ENCODE data around the gene TBX4. TPM values are rescaled to one million over a fixed set of nuclear protein-coding genes. Genes with fewer than 3 reads are reported as not detected.

TBX4 gene
- total and polyA plus RNA-seq, 2 experiments from 2014 or later: not detected

GRCh38 chr17:61422116-61422799 is 30.0 kb upstream of the TBX4 start:
- Mint-ChIP-seq H3K4me1 (peaks cover 7% of the 10 kb centered on the region; the same call in 1 of the 3 replicates), H3K27me3 (ENCODE audit: insufficient read depth, low read depth, poor library complexity) (peaks cover 10% of the 10 kb centered on the region), H3K27ac (no peak overlapping the region), H3K4me3 (no peak overlapping the region), H3K9me3 (no peaks in the 10 kb centered on the region), H3K36me3 (ENCODE audit: low read depth) (no peaks in the 10 kb centered on the region)
- ATAC-seq (no peak), DNase-seq (ENCODE audit: low spot score) (no peak)
- Histone ChIP-seq H2AFZ (no peak overlapping the region), H3K36me3 (ENCODE audit: insufficient read depth) (no peaks in the 10 kb centered on the region), H3K9me2 (ENCODE audit: insufficient read depth) (no peaks in the 10 kb centered on the region), H3K27me3 (ENCODE audit: insufficient read depth) (peaks cover 15% of the 10 kb centered on the region), H3K4me3 (no peak overlapping the region), H4K20me1 (replicated peaks; ENCODE audit: insufficient read depth) (no peaks in the 10 kb centered on the region), H3K4me2 (no peak overlapping the region), H3K4me1 (ENCODE audit: insufficient read depth) (no peaks in the 10 kb centered on the region), H3K79me2 (replicated peaks; ENCODE audit: insufficient read depth) (no peaks in the 10 kb centered on the region), H3F3A (replicated peaks; ENCODE audit: low read depth) (no peaks in the 10 kb centered on the region), H3K27ac (ENCODE audit: low read depth) (no peak overlapping the region)
- TF ChIP-seq ETS1 (IDR thresholded peaks at IDR 0.05) (no peak), JUNB (IDR thresholded peaks at IDR 0.05; ENCODE audit: unreplicated experiment) (no peak), ZNF331 (CRISPR knock-in tag; IDR thresholded peaks at IDR 0.05; ENCODE audit: low read depth) (no peak), CTCF (conservative IDR thresholded peaks at IDR 0.05; ENCODE audit: low read depth in 2 of 2) (no peak), ZNF462 (CRISPR knock-in tag; IDR thresholded peaks at IDR 0.05) (no peak), EZH2 (IDR thresholded peaks at IDR 0.05; ENCODE audit: low read depth, unreplicated experiment) (no peak), CREB1 (CRISPR knock-in tag; IDR thresholded peaks at IDR 0.05; ENCODE audit: low read depth) (no peak), REST (IDR thresholded peaks at IDR 0.05; ENCODE audit: unreplicated experiment) (no peak), NANOG (IDR thresholded peaks at IDR 0.05; ENCODE audit: borderline replicate concordance) (no peak), STAT1 (IDR thresholded peaks at IDR 0.05; ENCODE audit: unreplicated experiment) (no peak), ZNF114 (CRISPR knock-in tag; IDR thresholded peaks at IDR 0.05) (no peak), EZH2phosphoT487 (IDR thresholded peaks at IDR 0.05; ENCODE audit: unreplicated experiment) (no peak)

All from GM23338 (cell line).